ENCODE data around the gene DNAJB13. TPM values are rescaled to one million over a fixed set of nuclear protein-coding genes. Genes with fewer than 3 reads are reported as not detected.

DNAJB13 gene
- total and polyA plus RNA-seq, 2 experiments from 2014 or later: 0.41 TPM; not detected in 1

DNA sequence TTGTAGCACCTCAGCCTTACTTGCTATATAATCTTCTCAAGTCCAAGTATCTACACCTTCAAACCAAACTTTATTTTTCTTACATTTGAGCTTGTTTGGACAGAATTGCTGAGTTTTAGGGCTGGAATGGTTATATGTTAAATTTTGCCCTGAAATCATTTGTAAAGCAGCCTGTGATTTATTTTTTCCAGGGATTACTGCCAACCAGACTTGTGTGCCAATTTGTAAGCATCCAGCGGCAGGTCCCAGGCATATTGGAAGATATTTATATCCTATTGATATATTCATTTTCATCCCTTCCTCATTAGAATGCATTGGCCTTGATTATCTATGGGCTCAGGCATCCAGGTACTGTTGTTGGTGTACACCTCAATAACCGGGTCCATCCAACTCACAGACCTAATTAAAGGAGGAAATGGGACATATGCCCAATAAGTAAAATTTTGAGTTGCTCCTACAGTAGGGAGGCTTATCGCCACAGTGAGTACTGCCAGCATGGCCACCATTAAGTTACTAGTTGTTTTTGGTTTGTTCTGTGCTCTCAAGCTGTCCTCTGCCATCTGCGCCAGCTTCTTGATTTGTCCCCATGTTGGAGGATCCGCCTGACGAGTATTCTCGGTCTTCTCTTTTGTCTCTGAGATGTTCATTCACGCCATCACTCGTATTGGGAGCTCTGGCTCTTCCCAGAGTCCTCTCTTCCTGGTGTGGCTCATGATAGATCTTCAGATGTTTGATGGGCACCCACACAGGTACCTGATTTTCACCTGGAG lies 9.8 kb upstream of the DNAJB13 start:
- in situ Hi-C loops (cut with MboI): no loop called here
- H3K4me1 ChIP-seq (ENCODE audit: insufficient read depth): no peaks in the 10 kb centered on the region
- no peaks in the 10 kb centered on the region for H3K9me3 ChIP-seq (ENCODE audit: low read depth)
- H3K79me2 ChIP-seq (ENCODE audit: insufficient read depth): no peaks in the 10 kb centered on the region
- no peak for DNase-seq
- no peaks in the 10 kb centered on the region for H3K27me3 ChIP-seq (replicated peaks; ENCODE audit: insufficient read depth)
- H3K4me2 ChIP-seq (ENCODE audit: unreplicated experiment): no peak overlapping the region
- no peak overlapping the region for H2AFZ ChIP-seq
- no peak for TF ChIP-seq EZH2 (IDR thresholded peaks at IDR 0.05; ENCODE audit: insufficient read depth, poor library complexity, severe bottlenecking)
- TF ChIP-seq EZH2phosphoT487 (IDR thresholded peaks at IDR 0.05; ENCODE audit: insufficient read depth, low read depth): no peak
- no peaks in the 10 kb centered on the region for H4K20me1 ChIP-seq (ENCODE audit: insufficient read depth)
- no peak overlapping the region for H3K9ac ChIP-seq
- no peaks in the 10 kb centered on the region for H3F3A ChIP-seq (ENCODE audit: insufficient read depth)
- H3K4me3 ChIP-seq: no peak overlapping the region
- H3K27ac ChIP-seq: no peak overlapping the region
- H3K9me2 ChIP-seq (ENCODE audit: insufficient read depth): no peaks in the 10 kb centered on the region
- H3K36me3 ChIP-seq (ENCODE audit: low read depth): no peaks in the 10 kb centered on the region
- WGBS, 2 experiments (ENCODE audit: low coverage in 1 of 2, low lambda C conversion rate in 2 of 2, missing lambda C conversion rate in 2 of 2): 84% methylated on average over 9 of the region's 9 CpGs

DNA sequence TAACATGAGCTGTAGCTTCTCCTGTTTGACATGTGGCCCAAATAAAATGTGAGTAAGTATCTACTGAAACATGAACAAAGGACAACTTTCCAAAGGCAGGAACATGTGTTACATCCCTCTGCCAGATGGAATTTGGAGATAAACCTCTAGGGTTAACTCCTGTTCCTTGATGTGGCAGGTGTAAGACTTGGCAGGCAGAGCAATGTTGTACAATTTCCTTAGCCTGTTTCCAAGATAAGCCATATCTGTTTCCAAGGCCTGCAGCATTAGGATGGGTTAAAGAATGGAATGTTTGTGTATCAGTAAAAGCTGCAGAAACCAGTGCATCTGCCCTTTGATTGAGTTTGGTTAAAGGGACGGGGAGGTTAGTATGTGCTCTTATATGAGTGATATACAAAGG lies 8.8 kb upstream of the DNAJB13 start:
- no peak overlapping the region for H2AFZ ChIP-seq
- H3K4me3 ChIP-seq: no peak overlapping the region
- no peaks in the 10 kb centered on the region for H3K27me3 ChIP-seq (replicated peaks; ENCODE audit: insufficient read depth)
- no peaks in the 10 kb centered on the region for H3K9me3 ChIP-seq (ENCODE audit: low read depth)
- no peaks in the 10 kb centered on the region for H3K79me2 ChIP-seq (ENCODE audit: insufficient read depth)
- H3K27ac ChIP-seq: no peak overlapping the region
- TF ChIP-seq EZH2 (IDR thresholded peaks at IDR 0.05; ENCODE audit: insufficient read depth, poor library complexity, severe bottlenecking): no peak
- TF ChIP-seq EZH2phosphoT487 (IDR thresholded peaks at IDR 0.05; ENCODE audit: insufficient read depth, low read depth): no peak
- H3F3A ChIP-seq (ENCODE audit: insufficient read depth): no peaks in the 10 kb centered on the region
- H3K36me3 ChIP-seq (ENCODE audit: low read depth): no peaks in the 10 kb centered on the region
- no peaks in the 10 kb centered on the region for H4K20me1 ChIP-seq (ENCODE audit: insufficient read depth)
- no peak overlapping the region for H3K9ac ChIP-seq
- H3K4me2 ChIP-seq (ENCODE audit: unreplicated experiment): no peak overlapping the region
- in situ Hi-C loops (cut with MboI): no loop called here
- no peak for DNase-seq
- no peaks in the 10 kb centered on the region for H3K4me1 ChIP-seq (ENCODE audit: insufficient read depth)
- H3K9me2 ChIP-seq (ENCODE audit: insufficient read depth): no peaks in the 10 kb centered on the region
- 85 to 95% methylated on average over 1 of the region's 1 CpG for WGBS, 2 experiments (ENCODE audit: low coverage in 1 of 2, low lambda C conversion rate in 2 of 2, missing lambda C conversion rate in 2 of 2)

DNA sequence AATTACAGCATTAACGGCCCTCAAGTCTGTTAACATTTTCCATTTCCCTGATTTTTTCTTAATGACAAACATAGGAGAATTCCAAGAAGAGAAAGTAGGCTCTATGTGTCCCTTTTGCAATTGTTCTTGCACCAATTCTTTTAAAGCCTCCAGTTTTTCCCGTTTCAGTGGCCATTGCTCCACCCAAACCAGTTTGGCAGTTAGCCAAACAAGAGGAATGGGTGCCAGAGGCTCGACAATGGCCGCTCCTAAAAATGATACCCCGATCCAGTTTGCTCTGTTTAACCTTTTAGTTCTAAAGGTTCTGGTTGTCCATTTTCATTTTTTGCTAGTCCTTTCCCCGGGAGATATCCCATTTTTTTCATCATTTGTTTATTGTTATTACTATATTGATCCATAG lies 6.7 kb upstream of the DNAJB13 start:
- Histone ChIP-seq H3K36me3 (ENCODE audit: low read depth) (no peaks in the 10 kb centered on the region), H3K4me1 (ENCODE audit: insufficient read depth) (no peaks in the 10 kb centered on the region), H3K9me3 (ENCODE audit: low read depth) (no peaks in the 10 kb centered on the region), H3K27me3 (replicated peaks; ENCODE audit: insufficient read depth) (no peaks in the 10 kb centered on the region), H2AFZ (no peak overlapping the region), H3F3A (ENCODE audit: insufficient read depth) (no peaks in the 10 kb centered on the region), H3K79me2 (ENCODE audit: insufficient read depth) (no peaks in the 10 kb centered on the region), H3K9ac (no peak overlapping the region), H3K9me2 (ENCODE audit: insufficient read depth) (no peaks in the 10 kb centered on the region), H3K27ac (no peak overlapping the region), H3K4me3 (no peak overlapping the region), H3K4me2 (ENCODE audit: unreplicated experiment) (no peak overlapping the region), H4K20me1 (ENCODE audit: insufficient read depth) (no peaks in the 10 kb centered on the region)
- WGBS, 2 experiments (ENCODE audit: low coverage in 1 of 2, low lambda C conversion rate in 2 of 2, missing lambda C conversion rate in 2 of 2): 28 to 33% methylated on average over 6 of the region's 6 CpGs
- TF ChIP-seq EZH2 (IDR thresholded peaks at IDR 0.05; ENCODE audit: insufficient read depth, poor library complexity, severe bottlenecking) (no peak), EZH2phosphoT487 (IDR thresholded peaks at IDR 0.05; ENCODE audit: insufficient read depth, low read depth) (no peak)
- no peak for DNase-seq
- in situ Hi-C loops (cut with MboI): no loop called here

DNA sequence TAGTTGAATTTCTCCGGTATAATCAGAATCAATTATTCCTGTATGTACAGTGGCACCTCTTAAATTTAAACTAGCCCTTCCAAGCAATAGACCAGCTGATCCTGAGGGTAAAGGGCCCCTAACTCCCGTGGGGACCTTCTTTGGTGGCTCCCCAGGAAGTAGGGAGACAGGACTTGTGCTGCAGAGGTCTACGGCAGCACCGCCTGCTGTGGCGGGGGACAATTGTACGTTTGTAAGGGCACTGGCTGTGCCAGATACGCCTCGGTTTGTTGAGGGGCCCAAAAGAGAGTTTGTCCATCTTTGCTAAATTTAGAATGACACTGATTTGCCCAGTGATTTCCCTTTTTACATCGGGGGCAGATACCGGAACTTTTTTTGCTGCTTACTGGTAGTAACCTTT lies 5.9 kb upstream of the DNAJB13 start:
- 77% methylated on average over 10 of the region's 10 CpGs for WGBS, 2 experiments (ENCODE audit: low coverage in 1 of 2, low lambda C conversion rate in 2 of 2, missing lambda C conversion rate in 2 of 2)
- Histone ChIP-seq H3K79me2 (ENCODE audit: insufficient read depth) (no peaks in the 10 kb centered on the region), H3K27ac (no peak overlapping the region), H3K9me2 (ENCODE audit: insufficient read depth) (no peaks in the 10 kb centered on the region), H3K9me3 (ENCODE audit: low read depth) (no peaks in the 10 kb centered on the region), H3K36me3 (ENCODE audit: low read depth) (no peaks in the 10 kb centered on the region), H3K27me3 (replicated peaks; ENCODE audit: insufficient read depth) (no peaks in the 10 kb centered on the region), H3K4me1 (ENCODE audit: insufficient read depth) (no peaks in the 10 kb centered on the region), H4K20me1 (ENCODE audit: insufficient read depth) (no peaks in the 10 kb centered on the region), H2AFZ (no peak overlapping the region), H3K9ac (no peak overlapping the region), H3K4me3 (no peak overlapping the region), H3K4me2 (ENCODE audit: unreplicated experiment) (no peak overlapping the region), H3F3A (ENCODE audit: insufficient read depth) (no peaks in the 10 kb centered on the region)
- TF ChIP-seq EZH2 (IDR thresholded peaks at IDR 0.05; ENCODE audit: insufficient read depth, poor library complexity, severe bottlenecking) (no peak), EZH2phosphoT487 (IDR thresholded peaks at IDR 0.05; ENCODE audit: insufficient read depth, low read depth) (no peak)
- in situ Hi-C loops (cut with MboI): no loop called here
- no peak for DNase-seq

Measured in GM23248 (cell line).